Mammary epithelial cell (primary cell): ENCODE results near the gene TRIM51.
"Not testable (repeated sequence)": the region's sequence is repeated elsewhere in the genome, so short reads cannot be mapped to it uniquely, and the experiment has no call there.

Experiments used
- CTCF ChIP-seq, 2 donors: IDR thresholded peaks in 1 of 2; conservative IDR thresholded peaks in 1 of 2; 2 replicates each; pipeline ENCODE4 v1.5.1; 2011 to 2012; ENCODE audit warnings: inconsistent platforms in 2 of 2, low read length in 2 of 2, mild to moderate bottlenecking in 2 of 2, control low read depth in 1 of 2, low read depth in 1 of 2; ENCODE audit not compliant: insufficient read depth in 1 of 2; ENCODE audit errors: extremely low read depth in 1 of 2
- EZH2 ChIP-seq: IDR thresholded peaks from 2 replicates; pipeline ENCODE4 v1.6.1; 2012; ENCODE audit warnings: low read length, inconsistent platforms, borderline replicate concordance

GRCh38 chr11:55873146-55873545, 10.0 kb upstream of the TRIM51 start:
- not testable (repeated sequence) for TF ChIP-seq CTCF (conservative IDR thresholded peaks at IDR 0.05 in 1 of 2, IDR thresholded peaks at IDR 0.05 in 1 of 2; ENCODE audit: extremely low read depth in 1 of 2, insufficient read depth in 1 of 2, low read depth in 1 of 2, low read length in 2 of 2); EZH2
